Suprapubic skin (tissue), 2 donors: ENCODE results near the gene IER5.

ENCODE experiments used
- EP300 ChIP-seq: sonication (generic); formaldehyde crosslinking; IDR thresholded peaks from one replicate; pipeline ENCODE4 v1.6.1; 2017; ENCODE audit warnings: antibody characterized with exemption
- POLR2A ChIP-seq, 2 donors: fragments of 450-650 bp; IDR thresholded peaks; one replicate each; pipeline ENCODE4 v1.6.1; 2017; ENCODE audit warnings: antibody characterized with exemption in 2 of 2, mild to moderate bottlenecking in 2 of 2, moderate library complexity in 2 of 2

- TF ChIP-seq POLR2A (IDR thresholded peaks at IDR 0.05), result no peak
- no peak for TF ChIP-seq EP300
Measured at GRCh38 chr1:181128592-181129497, 40.3 kb downstream of the IER5 start.
